HG03066 (cell line): ENCODE results near the gene NDRG2.
A peak's percentile ranks its signal among the peaks of the same experiment; 100 is the strongest.
"Not testable (repeated sequence)": the region's sequence is repeated elsewhere in the genome, so short reads cannot be mapped to it uniquely, and the experiment has no call there.

ENCODE experiments used
- ATAC-seq: cut with Tn5 transposase; IDR thresholded peaks from one replicate; pipeline ENCODE4 v1.9.1; 2021; ENCODE audit warnings: low read depth; ENCODE audit not compliant: unreplicated experiment

The NDRG2 gene

DNA sequence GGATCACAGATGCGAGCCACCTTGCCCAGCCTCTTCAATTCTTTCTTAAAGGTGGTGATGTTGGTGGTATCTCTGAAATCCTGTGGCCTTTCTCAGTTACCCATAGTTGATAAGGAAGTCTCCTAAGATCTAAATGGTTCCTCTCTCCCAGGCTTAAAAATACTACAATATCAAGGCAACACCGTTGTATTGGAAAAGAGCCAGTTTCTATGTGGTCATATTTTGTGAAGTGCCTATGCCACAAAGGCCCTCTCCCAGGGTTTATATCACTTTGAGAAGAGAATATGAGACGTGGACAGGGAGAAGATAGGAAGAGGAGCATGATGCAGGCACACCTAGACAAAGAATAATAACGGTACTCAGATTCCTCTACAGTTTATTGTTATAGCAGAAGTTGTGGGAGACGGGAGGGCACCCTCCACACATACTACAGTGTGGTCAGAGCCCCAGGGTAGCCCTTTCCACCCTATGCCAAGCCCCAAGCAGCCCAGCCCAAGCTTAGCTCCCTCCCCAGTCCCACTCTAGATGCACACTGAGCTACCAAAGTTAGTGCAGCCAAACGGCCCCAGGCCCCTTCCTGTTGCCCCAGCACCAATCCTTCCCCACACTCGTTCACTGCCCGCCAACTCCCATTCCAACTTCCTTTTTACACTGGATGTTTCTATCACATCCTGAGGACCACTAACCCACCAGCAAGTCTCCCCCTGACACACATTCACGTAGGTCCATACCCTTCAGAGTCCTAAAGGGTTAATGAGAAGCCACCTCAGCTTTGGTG lies 8.3 kb downstream of the NDRG2 start:
- no peak for ATAC-seq

DNA sequence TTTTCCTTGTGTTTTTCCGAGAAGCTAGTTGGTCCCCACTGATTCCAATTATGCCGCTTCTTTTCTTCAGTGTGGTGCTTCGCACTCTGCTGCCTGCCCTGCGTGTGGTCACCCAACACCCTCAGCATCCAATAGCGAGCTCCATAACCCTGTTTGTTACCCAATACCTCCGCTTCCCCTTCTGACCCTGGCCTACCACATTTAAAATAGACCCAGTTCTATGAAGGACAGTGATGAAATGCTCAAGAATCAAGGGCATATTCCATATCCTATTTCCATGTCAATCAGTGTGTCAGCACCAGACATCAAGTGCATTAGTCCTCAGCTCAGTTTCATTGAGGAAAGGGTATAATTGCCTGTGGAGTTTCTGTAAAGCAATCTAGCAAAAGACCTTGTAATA lies 9.5 kb downstream of the NDRG2 start:
- no peak for ATAC-seq

- no peak for ATAC-seq
Measured at GRCh38 chr14:21014761-21015190, 10.1 kb downstream of the NDRG2 start.

GRCh38 chr14:21011136-21011535 lies 13.7 kb downstream of the NDRG2 start:
- ATAC-seq = no peak

DNA sequence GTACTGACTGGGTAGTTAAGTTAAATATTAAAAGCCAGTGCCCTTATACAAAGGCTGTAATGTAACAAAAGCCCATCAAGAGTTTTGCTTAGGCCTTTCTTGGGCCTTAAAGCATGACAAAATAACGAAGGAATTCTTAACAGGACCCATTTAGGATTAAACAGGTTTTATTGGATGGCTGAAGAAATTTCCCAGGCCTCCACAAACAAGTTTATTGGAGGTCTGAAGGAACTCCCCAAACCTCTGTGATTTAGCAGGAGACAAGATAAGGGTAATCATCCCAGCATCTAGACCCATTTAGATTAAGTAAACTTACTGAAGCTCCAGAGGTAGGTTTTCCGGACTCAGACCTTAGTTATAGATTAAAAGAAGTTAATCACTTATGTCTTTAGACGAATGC lies 15.1 kb downstream of the NDRG2 start:
- ATAC-seq = not testable (repeated sequence)

DNA sequence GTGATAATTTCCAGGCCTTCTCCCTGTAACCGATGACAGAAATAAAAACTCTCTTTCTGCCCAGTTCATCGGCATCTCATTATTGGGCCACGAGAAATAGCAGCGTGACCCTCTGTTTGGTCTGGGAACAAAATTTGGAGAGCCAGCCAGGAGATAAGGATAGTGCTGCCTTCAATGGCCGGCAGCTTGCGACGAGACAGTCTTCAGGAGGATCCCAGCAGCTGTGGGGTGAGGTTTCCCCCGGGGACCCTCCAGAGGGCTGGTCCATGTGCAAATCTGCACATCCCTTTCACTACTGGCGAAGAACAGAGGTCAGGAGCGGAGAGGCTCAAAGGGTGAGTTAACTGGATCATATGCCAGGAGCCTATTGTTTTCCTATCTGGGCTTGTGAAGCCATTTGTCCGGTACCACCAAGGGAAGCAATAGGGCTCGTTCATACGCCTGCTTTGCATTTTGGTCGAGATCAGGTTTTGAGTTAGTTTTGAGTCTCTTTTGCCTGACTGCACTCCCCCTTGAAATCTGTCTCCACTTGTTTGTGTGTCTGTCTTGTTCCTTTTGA lies 21.0 kb downstream of the NDRG2 start:
- no peak for ATAC-seq

DNA sequence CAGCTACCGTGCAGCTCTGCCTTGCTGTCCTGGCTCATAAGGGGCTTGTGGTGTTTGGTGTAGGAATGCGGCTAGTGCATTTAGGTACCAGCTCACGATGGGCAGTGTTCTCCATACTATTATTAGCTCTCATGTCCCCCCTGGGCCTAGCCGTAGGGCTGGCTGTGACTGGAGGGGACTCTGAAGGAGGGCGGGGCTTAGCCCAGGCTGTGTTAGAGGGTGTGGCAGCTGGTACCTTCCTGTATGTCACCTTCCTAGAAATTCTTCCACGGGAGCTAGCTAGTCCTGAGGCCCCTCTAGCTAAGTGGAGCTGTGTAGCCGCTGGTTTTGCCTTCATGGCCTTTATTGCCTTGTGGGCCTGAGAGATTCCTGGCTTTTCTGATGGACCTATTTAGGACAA lies 23.6 kb downstream of the NDRG2 start:
- ATAC-seq = no peak

DNA sequence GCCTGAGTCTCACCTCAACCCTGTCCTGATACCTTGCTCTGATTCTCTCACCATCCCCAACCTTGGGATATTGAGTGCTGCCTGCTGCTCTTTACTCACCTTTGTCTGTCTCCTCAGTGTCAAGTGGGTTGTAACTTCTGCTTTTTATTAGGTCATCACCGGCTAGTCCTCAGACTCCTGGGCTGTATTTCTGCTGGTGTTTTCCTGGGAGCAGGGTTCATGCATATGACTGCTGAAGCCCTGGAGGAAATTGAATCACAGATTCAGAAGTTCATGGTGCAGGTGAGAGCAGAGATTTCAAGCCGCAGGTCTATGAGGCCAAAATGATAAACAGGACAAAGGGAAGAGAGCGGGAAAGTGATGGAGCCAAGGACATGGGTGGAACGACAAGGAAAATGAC lies 25.3 kb downstream of the NDRG2 start:
- no peak for ATAC-seq

GRCh38 chr14:20998674-20999366 lies 26.0 kb downstream of the NDRG2 start, which contains the start of gene SLC39A2:
SLC39A2 (plus strand) TSS chr14:20999293; CDS start chr14:20999447, 154 bp downstream.
- ATAC-seq = no peak

DNA sequence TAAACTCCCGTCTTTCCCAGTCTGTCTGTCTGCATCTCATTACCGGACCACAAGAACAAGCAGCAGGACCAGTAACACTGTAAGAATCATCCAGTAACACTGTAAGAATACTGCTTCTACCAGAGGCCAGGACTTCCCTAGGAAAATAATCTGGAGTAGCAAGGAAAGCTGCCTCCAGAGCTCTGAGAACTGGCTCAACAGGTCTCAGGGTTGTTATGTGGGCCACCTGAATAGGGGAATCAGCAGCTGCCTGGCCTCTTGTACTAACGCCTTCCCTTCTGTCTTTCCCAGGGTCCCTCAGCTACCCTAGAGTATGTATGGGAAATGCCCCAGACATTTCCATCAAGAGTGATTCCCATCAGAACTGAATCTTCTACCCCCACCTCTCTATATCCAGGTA lies 26.7 kb downstream of the NDRG2 start:
- no peak for ATAC-seq

DNA sequence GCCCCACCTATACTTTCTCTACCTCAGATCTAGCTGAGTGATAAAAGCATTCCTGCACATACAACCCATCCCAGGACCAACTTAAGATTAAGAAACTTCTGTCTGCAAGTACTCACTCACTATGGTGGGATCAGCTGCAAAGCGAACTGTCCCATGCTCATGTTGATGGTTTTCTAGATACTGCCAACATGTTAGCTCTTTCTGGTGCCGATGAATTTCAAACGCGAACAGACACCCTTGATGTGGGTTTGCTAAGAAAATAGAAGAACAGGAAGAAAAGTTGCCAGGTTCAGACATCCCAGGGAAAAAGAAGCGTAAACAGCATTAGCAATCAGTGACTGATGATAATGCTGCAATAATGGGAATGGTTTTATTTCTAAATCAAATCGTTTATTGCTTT lies 27.3 kb downstream of the NDRG2 start:
- ATAC-seq = no peak

- no peak for ATAC-seq
Measured at GRCh38 chr14:20997115-20997514, 27.7 kb downstream of the NDRG2 start.

DNA sequence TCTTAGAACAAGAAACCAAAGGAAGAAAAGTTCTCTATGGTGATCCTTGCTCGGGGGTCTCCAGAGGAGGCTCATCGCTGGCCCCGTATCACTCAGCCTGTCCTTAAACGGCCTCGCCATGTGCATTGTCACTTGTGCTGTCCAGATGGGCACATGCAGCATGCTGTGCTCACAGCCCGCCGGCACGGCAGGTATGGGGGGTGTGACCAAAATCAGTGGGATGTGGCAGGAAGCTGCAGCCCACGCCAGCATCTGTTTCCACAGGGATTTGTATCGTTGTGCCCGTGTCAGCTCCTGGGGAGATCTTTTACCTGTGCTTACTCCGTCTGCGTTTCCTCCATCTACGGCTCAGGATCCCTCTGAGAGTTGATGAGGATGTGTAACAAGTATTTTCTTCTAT lies 28.3 kb downstream of the NDRG2 start:
- no peak for ATAC-seq

DNA sequence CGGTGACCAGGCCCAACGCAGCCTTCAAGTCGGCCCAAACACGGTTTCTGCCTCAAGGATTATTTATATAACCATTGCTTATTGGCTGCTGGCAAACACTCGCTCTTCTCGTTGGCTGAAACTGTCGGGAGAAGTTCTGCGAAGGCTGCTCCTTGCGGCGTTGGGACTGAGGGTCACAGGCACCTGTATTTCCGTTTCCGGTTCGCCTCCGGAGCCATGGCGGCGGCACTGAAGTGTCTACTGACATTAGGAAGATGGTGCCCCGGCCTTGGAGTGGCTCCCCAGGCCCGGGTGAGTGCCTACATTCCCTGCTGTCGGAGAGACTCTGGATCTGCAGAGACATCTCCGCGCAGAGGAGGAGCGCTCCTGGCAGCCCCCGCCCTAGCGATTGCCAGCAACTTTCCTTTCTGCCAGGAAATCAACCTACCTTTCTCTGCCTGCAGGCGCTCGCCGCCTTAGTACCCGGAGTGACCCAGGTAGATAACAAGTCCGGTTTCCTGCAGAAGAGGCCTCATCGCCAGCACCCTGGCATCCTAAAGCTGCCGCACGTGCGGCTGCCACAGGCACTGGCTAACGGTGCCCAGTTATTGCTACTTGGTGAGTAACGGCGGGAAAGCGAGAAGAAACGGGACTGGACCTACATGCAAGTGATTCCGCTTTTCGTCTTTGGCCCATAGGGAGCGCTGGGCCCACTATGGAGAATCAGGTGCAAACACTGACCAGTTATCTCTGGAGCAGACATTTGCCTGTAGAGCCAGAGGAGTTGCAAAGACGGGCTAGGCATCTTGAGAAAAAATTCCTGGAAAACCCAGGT lies 34.9 kb downstream of the NDRG2 start, which contains the start of gene METTL17:
Gene METTL17, plus strand, starts transcription at position 194 of the 814 bp plus-strand sequence. Its CDS starts 23 bp downstream, at position 217.
- ATAC-seq = peak; percentile 94

DNA sequence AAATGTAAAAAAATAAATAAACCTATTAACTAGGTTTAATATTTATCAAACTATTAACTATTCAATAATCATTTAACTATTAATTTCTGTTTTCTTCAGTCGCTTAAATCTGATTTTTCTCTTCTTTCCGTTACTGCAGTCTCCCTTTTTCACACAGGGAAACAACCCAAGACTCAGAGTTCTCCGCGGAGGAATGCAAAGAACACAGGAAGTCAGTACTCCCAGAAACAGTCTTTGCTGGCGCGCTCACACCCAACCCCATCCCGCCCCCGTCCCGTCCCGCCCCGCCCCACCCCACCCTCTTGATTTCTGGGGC lies 35.4 kb downstream of the NDRG2 start:
- ATAC-seq = no peak

GRCh38 chr14:20988717-20989470 lies 36.0 kb downstream of the NDRG2 start:
- ATAC-seq = no peak

DNA sequence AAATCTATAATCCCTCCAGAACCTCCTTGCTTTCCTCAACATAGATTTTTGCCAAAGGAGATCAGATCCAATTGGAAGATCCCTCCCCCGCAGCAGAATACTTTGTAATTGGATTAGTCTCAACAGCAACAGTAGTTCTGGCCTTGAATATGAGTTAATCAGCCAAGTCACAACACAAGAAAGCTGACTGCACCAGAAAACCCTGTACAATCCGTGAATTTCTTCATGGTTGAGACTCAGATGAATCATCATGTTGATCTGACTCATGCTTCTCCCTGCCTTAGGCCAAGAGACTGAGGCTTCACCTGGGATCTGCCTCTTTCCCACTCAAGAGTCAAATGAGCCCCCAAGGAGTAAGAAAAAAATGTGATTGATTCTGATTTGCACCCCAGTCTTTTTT lies 38.0 kb downstream of the NDRG2 start:
- no peak for ATAC-seq

GRCh38 chr14:20985650-20986049 lies 39.2 kb downstream of the NDRG2 start:
- ATAC-seq = not testable (repeated sequence)

- no peak for ATAC-seq
Measured at GRCh38 chr14:20982646-20983369, 42.1 kb downstream of the NDRG2 start.

DNA sequence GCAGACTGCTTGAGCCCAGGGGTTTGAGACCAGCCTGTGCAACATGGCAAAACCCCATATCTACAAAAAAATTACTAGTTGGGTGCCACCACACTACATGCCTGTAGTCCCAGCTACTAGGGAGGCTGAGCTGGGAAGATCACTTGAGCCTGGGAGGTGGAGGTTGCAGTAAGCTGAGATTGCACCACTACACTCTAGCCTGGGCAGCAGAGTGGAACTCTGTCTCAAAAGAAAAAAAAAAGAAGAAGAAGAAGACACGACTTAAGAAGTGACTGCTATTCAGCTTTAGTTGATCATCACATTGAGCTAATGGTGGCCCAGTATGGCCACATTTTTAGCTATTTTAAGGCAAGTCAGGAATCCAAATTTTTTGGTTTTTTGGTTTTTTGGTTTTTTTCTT lies 44.0 kb downstream of the NDRG2 start:
- ATAC-seq = no peak
